Choroid plexus epithelial cell (primary cell): ENCODE data around the gene PLA2G4F.

Source experiments
- DNase-seq: peaks from one replicate; pipeline ENCODE4 v3.0.0-alpha.2; 2010; ENCODE audit warnings: low read depth
- H3K4me3 ChIP-seq: 2 replicates; pipeline ENCODE4 v1.5.1; 2011; ENCODE audit warnings: low read depth, mild to moderate bottlenecking, control low read depth, low read length, moderate library complexity
- CTCF ChIP-seq: conservative IDR thresholded peaks from 2 replicates; pipeline ENCODE4 v1.5.1; 2011; ENCODE audit warnings: low read depth, mild to moderate bottlenecking, control low read depth, inconsistent platforms, low read length, moderate library complexity

PLA2G4F gene

DNA sequence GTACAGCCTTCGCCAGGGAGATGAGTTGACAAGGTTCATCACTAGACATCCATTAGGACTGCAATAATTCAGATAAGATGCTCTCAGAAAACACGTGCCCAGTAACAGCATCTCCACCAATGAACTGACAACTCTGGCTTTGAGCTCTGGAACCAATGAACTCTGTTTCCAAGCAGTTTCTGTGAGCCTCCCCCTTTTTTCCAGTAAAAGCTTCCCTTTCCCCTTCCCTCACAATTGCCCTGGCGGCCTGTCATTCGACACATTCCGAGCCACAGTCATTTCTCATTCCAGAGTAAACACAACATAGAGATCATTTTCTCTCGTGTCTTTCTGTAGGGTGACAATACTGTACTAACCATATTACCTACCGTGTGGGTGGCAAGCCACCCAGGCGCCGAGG is 65.7 kb downstream of the PLA2G4F start:
- DNase-seq = no peak
- no peak overlapping the region for H3K4me3 ChIP-seq
- TF ChIP-seq CTCF = no peak

DNA sequence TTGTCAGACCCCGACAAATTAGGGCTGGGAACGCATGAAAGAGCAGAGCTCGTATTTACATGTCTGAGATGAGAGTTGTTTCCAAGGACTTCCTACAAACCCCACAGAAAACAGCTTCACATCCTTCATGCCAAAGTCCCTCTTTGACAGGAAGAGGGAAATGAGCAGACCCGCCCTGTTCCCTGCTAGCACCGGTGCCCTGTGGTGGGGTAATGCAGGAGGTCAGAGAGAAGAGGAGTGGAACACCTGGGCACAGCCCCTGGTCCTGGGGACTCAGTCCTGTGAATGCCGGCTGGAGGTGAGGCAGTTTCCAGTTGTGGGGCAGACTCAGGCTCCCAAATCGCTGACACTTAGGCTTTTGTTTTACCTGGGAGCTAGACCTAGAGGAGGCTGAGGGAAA is 66.1 kb downstream of the PLA2G4F start:
- TF ChIP-seq CTCF = no peak
- no peak overlapping the region for H3K4me3 ChIP-seq
- DNase-seq = no peak

DNA sequence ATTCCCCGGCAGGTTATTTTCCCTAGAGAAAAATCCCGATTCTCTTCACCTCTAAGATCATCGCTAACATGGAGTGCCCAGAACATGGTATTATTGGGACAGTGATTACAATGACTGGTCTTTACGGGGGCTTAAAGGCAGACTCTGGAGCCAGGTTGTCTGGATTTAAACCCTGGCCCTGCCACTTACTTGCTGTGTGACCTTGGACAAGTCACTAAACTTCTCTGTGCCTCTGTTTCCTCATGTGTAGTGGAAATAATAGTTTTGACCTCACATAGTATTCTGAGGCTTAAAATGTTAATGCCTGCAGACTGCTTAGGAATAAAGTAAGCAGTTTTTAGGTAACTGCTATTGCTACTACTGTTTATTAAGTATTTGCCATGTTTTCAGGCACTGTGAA is 66.5 kb downstream of the PLA2G4F start:
- no peak for TF ChIP-seq CTCF
- DNase-seq = no peak
- H3K4me3 ChIP-seq = no peak overlapping the region
